GM23338 (cell line): ENCODE data around the gene CLEC3A. TPM values are rescaled to one million over a fixed set of nuclear protein-coding genes. Genes with fewer than 3 reads are reported as not detected.

Experiments
- ATAC-seq: fragments of 200-7000 bp; cut with Tn5 transposase; 3 replicates; pipeline ENCODE4 v1.9.1; 2020
- DNase-seq: peaks from one replicate; pipeline ENCODE4 v3.0.0-alpha.2; 2015; ENCODE audit warnings: low spot score
- H2AFZ ChIP-seq: fragments of 200-600 bp; sonication (generic); 2 replicates; pipeline ENCODE4 v1.8.0; 2016; ENCODE audit warnings: antibody characterized with exemption, mild to moderate bottlenecking, moderate library complexity
- H3F3A ChIP-seq: fragments of 200-600 bp; sonication (generic); replicated peaks from 2 replicates; pipeline ENCODE4 v1.8.0; 2017; ENCODE audit warnings: antibody characterized with exemption, mixed run types, low read depth
- H3K27ac ChIP-seq: fragments of 200-600 bp; sonication (generic); 2 replicates; pipeline ENCODE4 v1.6.1; 2016; ENCODE audit warnings: low read depth
- H3K27me3 ChIP-seq: fragments of 200-600 bp; sonication (generic); 2 replicates; pipeline ENCODE4 v1.8.0; 2016; ENCODE audit warnings: mild to moderate bottlenecking, mixed run types, moderate library complexity; ENCODE audit not compliant: insufficient read depth
- H3K36me3 ChIP-seq: fragments of 200-600 bp; sonication (generic); 2 replicates; pipeline ENCODE4 v1.8.0; 2016; ENCODE audit warnings: mild to moderate bottlenecking; ENCODE audit not compliant: insufficient read depth
- H3K4me1 ChIP-seq: fragments of 200-600 bp; sonication (generic); 2 replicates; pipeline ENCODE4 v1.8.0; 2016; ENCODE audit warnings: mild to moderate bottlenecking, moderate library complexity; ENCODE audit not compliant: insufficient read depth
- H3K4me2 ChIP-seq: fragments of 200-600 bp; sonication (generic); 2 replicates; pipeline ENCODE4 v1.7.1; 2017; ENCODE audit warnings: mixed run types
- H3K4me3 ChIP-seq: fragments of 200-600 bp; sonication (generic); 2 replicates; pipeline ENCODE4 v1.6.1; 2016; ENCODE audit warnings: mixed run types
- H3K79me2 ChIP-seq: fragments of 200-600 bp; sonication (generic); replicated peaks from 2 replicates; pipeline ENCODE4 v1.8.0; 2017; ENCODE audit warnings: mild to moderate bottlenecking; ENCODE audit not compliant: insufficient read depth
- H3K9me2 ChIP-seq: fragments of 200-600 bp; sonication (generic); 2 replicates; pipeline ENCODE4 v1.8.0; 2017; ENCODE audit not compliant: insufficient read depth
- H4K20me1 ChIP-seq: fragments of 200-600 bp; sonication (generic); replicated peaks from 2 replicates; pipeline ENCODE4 v1.8.0; 2017; ENCODE audit warnings: mild to moderate bottlenecking; ENCODE audit not compliant: insufficient read depth
- H3K27ac Mint-ChIP-seq: 2 replicates; pipeline ENCODE4 v1.8.0; 2020; ENCODE audit warnings: inconsistent platforms, mild to moderate bottlenecking, moderate library complexity, mixed read lengths
- H3K27me3 Mint-ChIP-seq: 3 replicates; pipeline ENCODE4 v1.8.0; 2022; ENCODE audit warnings: low read depth, mild to moderate bottlenecking, moderate library complexity, mixed read lengths, inconsistent platforms; ENCODE audit not compliant: insufficient read depth, poor library complexity
- H3K36me3 Mint-ChIP-seq: 3 replicates; pipeline ENCODE4 v1.8.0; 2021; ENCODE audit warnings: low read depth, mild to moderate bottlenecking, inconsistent platforms, moderate library complexity, mixed read lengths
- H3K4me1 Mint-ChIP-seq: 3 replicates; pipeline ENCODE4 v1.8.0; 2020; ENCODE audit warnings: mild to moderate bottlenecking, inconsistent platforms, mixed read lengths
- H3K4me3 Mint-ChIP-seq: 3 replicates; pipeline ENCODE4 v1.8.0; 2021; ENCODE audit warnings: moderate library complexity, mild to moderate bottlenecking, inconsistent platforms, mixed read lengths
- H3K9me3 Mint-ChIP-seq: 3 replicates; pipeline ENCODE4 v1.8.0; 2020; ENCODE audit warnings: moderate library complexity, mild to moderate bottlenecking, inconsistent platforms, mixed read lengths
- EZH2 ChIP-seq: fragments of 200-600 bp; sonication (generic); IDR thresholded peaks from one replicate; pipeline ENCODE4 v1.8.0; 2017; ENCODE audit warnings: antibody characterized with exemption, mild to moderate bottlenecking, low read depth; ENCODE audit not compliant: unreplicated experiment
- EZH2phosphoT487 ChIP-seq: fragments of 200-600 bp; sonication (generic); IDR thresholded peaks from one replicate; pipeline ENCODE4 v1.8.1; 2018; ENCODE audit warnings: antibody characterized with exemption; ENCODE audit not compliant: unreplicated experiment
- JUNB ChIP-seq: IDR thresholded peaks from one replicate; pipeline ENCODE4 v1.6.1; 2016; ENCODE audit warnings: antibody characterized with exemption; ENCODE audit not compliant: unreplicated experiment
- NANOG ChIP-seq: IDR thresholded peaks from 2 replicates; pipeline ENCODE4 v1.6.1; 2016; ENCODE audit warnings: antibody characterized with exemption, borderline replicate concordance
- POLR2AphosphoS5 ChIP-seq: IDR thresholded peaks from 2 replicates; pipeline ENCODE4 v1.6.1; 2016; ENCODE audit warnings: antibody characterized with exemption, low read depth
- STAT1 ChIP-seq: IDR thresholded peaks from one replicate; pipeline ENCODE4 v1.6.1; 2016; ENCODE audit warnings: antibody characterized with exemption; ENCODE audit not compliant: unreplicated experiment
- ZNF331 ChIP-seq: fragments of 250-450 bp; sonication (Bioruptor Pico); IDR thresholded peaks from 2 replicates; pipeline ENCODE4 v1.5.0; 2020; ENCODE audit warnings: low read depth, mild to moderate bottlenecking, moderate library complexity
- ZNF462 ChIP-seq: fragments of 250-450 bp; sonication (Bioruptor Pico); IDR thresholded peaks from 2 replicates; pipeline ENCODE4 v1.5.0; 2020; ENCODE audit warnings: mild to moderate bottlenecking, moderate library complexity
- polyA plus RNA-seq: library from polyadenylated mRNA; unstranded; fragments of >200 nt; fragmentation: Nextera tagmentation; extraction: Ambion mirVana; gene quantifications from 2 replicates; pipeline ENCODE4 v1.2.1, GENCODE V29; 2016
- total RNA-seq: library from RNA; depleted of rRNA; stranded (reverse); fragments of >200 nt; shearing (Covaris generic); gene quantifications from 2 replicates; pipeline ENCODE4 v1.2.3, GENCODE V29; 2014
- TF ChIP-seq, protein P1 (sequence below): IDR thresholded peaks from 2 replicates; pipeline ENCODE4 v1.6.1; 2016; ENCODE audit warnings: antibody characterized with exemption
- TF ChIP-seq, protein P2 (sequence below): IDR thresholded peaks from one replicate; pipeline ENCODE4 v1.6.1; 2018; ENCODE audit warnings: antibody characterized with exemption; ENCODE audit not compliant: unreplicated experiment

The CLEC3A gene
- total and polyA plus RNA-seq, 2 experiments from 2014 or later = not detected

GRCh38 chr16:78048319-78048718, 26.0 kb downstream of the CLEC3A start:
- DNase-seq (no peak), ATAC-seq (no peak)
- Histone ChIP-seq H3K9me2 (no peaks in the 10 kb centered on the region), H3K79me2 (no peaks in the 10 kb centered on the region), H2AFZ (no peak overlapping the region), H3K4me3 (no peak overlapping the region), H4K20me1 (0 out of 2 replicates have a peak, but pooled peaks cover 8% of the 10 kb centered on the region), H3K27me3 (peaks cover 20% of the 10 kb centered on the region), H3F3A (no peaks in the 10 kb centered on the region), H3K4me1 (no peaks in the 10 kb centered on the region), H3K27ac (no peak overlapping the region), H3K36me3 (no peaks in the 10 kb centered on the region), H3K4me2 (no peak overlapping the region)
- H3K36me3 Mint-ChIP-seq = no peaks in the 10 kb centered on the region
- TF ChIP-seq ZNF331 (CRISPR knock-in tag) = no peak
- no peak for TF ChIP-seq EZH2phosphoT487
- no peaks in the 10 kb centered on the region for H3K9me3 Mint-ChIP-seq
- H3K4me3 Mint-ChIP-seq = no peak overlapping the region
- H3K4me1 Mint-ChIP-seq = no peaks in the 10 kb centered on the region
- no peak overlapping the region for H3K27ac Mint-ChIP-seq
- H3K27me3 Mint-ChIP-seq = peaks cover 14% of the 10 kb centered on the region

GRCh38 chr16:78050734-78051400, 28.5 kb downstream of the CLEC3A start:
- Histone ChIP-seq H3K27me3 (peaks cover 31% of the 10 kb centered on the region), H3K27ac (no peak overlapping the region), H3F3A (no peaks in the 10 kb centered on the region), H4K20me1 (peaks cover 10% of the 10 kb centered on the region; the same call in 1 of the 2 replicates), H3K4me1 (no peaks in the 10 kb centered on the region), H3K4me3 (no peak overlapping the region), H3K9me2 (no peaks in the 10 kb centered on the region), H3K79me2 (no peaks in the 10 kb centered on the region), H3K36me3 (no peaks in the 10 kb centered on the region), H2AFZ (no peak overlapping the region), H3K4me2 (no peak overlapping the region)
- Mint-ChIP-seq H3K4me3 (no peak overlapping the region), H3K27ac (no peak overlapping the region), H3K36me3 (no peaks in the 10 kb centered on the region), H3K4me1 (no peaks in the 10 kb centered on the region), H3K27me3 (peaks cover 17% of the 10 kb centered on the region), H3K9me3 (no peaks in the 10 kb centered on the region)
- ATAC-seq (no peak), DNase-seq (no peak)
- TF ChIP-seq JUNB = no peak
- no peak for TF ChIP-seq POLR2AphosphoS5
- TF ChIP-seq NANOG = no peak
- TF ChIP-seq, protein P1, sequence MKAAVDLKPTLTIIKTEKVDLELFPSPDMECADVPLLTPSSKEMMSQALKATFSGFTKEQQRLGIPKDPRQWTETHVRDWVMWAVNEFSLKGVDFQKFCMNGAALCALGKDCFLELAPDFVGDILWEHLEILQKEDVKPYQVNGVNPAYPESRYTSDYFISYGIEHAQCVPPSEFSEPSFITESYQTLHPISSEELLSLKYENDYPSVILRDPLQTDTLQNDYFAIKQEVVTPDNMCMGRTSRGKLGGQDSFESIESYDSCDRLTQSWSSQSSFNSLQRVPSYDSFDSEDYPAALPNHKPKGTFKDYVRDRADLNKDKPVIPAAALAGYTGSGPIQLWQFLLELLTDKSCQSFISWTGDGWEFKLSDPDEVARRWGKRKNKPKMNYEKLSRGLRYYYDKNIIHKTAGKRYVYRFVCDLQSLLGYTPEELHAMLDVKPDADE = no peak
- TF ChIP-seq, protein P2, sequence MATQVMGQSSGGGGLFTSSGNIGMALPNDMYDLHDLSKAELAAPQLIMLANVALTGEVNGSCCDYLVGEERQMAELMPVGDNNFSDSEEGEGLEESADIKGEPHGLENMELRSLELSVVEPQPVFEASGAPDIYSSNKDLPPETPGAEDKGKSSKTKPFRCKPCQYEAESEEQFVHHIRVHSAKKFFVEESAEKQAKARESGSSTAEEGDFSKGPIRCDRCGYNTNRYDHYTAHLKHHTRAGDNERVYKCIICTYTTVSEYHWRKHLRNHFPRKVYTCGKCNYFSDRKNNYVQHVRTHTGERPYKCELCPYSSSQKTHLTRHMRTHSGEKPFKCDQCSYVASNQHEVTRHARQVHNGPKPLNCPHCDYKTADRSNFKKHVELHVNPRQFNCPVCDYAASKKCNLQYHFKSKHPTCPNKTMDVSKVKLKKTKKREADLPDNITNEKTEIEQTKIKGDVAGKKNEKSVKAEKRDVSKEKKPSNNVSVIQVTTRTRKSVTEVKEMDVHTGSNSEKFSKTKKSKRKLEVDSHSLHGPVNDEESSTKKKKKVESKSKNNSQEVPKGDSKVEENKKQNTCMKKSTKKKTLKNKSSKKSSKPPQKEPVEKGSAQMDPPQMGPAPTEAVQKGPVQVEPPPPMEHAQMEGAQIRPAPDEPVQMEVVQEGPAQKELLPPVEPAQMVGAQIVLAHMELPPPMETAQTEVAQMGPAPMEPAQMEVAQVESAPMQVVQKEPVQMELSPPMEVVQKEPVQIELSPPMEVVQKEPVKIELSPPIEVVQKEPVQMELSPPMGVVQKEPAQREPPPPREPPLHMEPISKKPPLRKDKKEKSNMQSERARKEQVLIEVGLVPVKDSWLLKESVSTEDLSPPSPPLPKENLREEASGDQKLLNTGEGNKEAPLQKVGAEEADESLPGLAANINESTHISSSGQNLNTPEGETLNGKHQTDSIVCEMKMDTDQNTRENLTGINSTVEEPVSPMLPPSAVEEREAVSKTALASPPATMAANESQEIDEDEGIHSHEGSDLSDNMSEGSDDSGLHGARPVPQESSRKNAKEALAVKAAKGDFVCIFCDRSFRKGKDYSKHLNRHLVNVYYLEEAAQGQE = no peak
- TF ChIP-seq EZH2 = no peak
- no peak for TF ChIP-seq STAT1
- TF ChIP-seq ZNF462 = no peak
